Subcutaneous abdominal adipose tissue (tissue), 5 donors: ENCODE measurements around the gene ICAM3.

Experiments
- H3K27ac ChIP-seq: one replicate; pipeline ENCODE4 v1.7.0; 2013; ENCODE audit warnings: low read depth, mild to moderate bottlenecking, inconsistent platforms, low read length, moderate library complexity
- H3K27me3 ChIP-seq, 5 donors: one replicate each; pipeline ENCODE4 v1.7.0; 2013; ENCODE audit warnings: low read length in 5 of 5, inconsistent platforms in 1 of 5; ENCODE audit not compliant: control insufficient read depth in 5 of 5, insufficient read depth in 4 of 5
- H3K36me3 ChIP-seq, 5 donors: one replicate each; pipeline ENCODE4 v1.7.0; 2013; ENCODE audit warnings: low read length in 5 of 5; ENCODE audit not compliant: control insufficient read depth in 5 of 5, insufficient read depth in 5 of 5
- H3K4me1 ChIP-seq, 5 donors: one replicate each; pipeline ENCODE4 v1.7.0; 2013; ENCODE audit warnings: low read length in 5 of 5, mild to moderate bottlenecking in 3 of 5, moderate library complexity in 1 of 5; ENCODE audit not compliant: control insufficient read depth in 5 of 5, insufficient read depth in 5 of 5
- H3K4me3 ChIP-seq, 5 donors: one replicate each; pipeline ENCODE4 v1.7.0; 2013; ENCODE audit warnings: low read length in 5 of 5, low read depth in 1 of 5
- H3K9ac ChIP-seq, 5 donors: one replicate each; pipeline ENCODE4 v1.7.0; 2013; ENCODE audit warnings: low read length in 5 of 5, mild to moderate bottlenecking in 4 of 5, moderate library complexity in 3 of 5
- H3K9me3 ChIP-seq, 5 donors: one replicate each; pipeline ENCODE4 v1.7.0; 2013; ENCODE audit warnings: low read length in 5 of 5; ENCODE audit not compliant: control insufficient read depth in 5 of 5
- donor health status: healthy.
- donor health status: healthy.
- donor health status: healthy.
- donor health status: healthy.
- donor health status: healthy.

ICAM3 gene

DNA sequence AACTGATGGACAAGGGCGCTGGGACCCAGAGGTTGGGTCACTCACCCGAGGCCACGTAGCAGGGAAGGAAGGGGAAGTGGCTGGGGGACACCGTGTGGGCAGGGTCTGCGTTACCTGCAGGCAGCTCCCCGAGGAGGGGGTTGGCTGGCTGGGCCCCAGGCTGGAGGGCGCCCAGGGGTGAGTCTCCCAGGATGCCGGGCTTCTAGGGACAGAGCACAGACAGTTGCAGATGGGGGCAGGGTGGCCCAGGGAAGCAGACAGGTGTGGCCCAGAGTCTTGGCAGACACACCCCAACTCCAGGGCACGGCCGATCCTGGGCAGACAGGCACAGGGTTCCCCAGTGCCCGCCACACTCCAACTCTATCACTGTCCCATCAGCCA, 18.0 kb downstream of the ICAM3 start:
- no peaks in the 10 kb centered on the region for H3K4me1 ChIP-seq
- no peaks in the 10 kb centered on the region for H3K9me3 ChIP-seq
- H3K36me3 ChIP-seq = peaks cover 0 to 89% (median 74%) of the 10 kb centered on the region in 5 donors
- no peak overlapping the region for H3K9ac ChIP-seq
- no peak overlapping the region for H3K4me3 ChIP-seq
- no peaks in the 10 kb centered on the region for H3K27me3 ChIP-seq
- H3K27ac ChIP-seq = no peak overlapping the region

DNA sequence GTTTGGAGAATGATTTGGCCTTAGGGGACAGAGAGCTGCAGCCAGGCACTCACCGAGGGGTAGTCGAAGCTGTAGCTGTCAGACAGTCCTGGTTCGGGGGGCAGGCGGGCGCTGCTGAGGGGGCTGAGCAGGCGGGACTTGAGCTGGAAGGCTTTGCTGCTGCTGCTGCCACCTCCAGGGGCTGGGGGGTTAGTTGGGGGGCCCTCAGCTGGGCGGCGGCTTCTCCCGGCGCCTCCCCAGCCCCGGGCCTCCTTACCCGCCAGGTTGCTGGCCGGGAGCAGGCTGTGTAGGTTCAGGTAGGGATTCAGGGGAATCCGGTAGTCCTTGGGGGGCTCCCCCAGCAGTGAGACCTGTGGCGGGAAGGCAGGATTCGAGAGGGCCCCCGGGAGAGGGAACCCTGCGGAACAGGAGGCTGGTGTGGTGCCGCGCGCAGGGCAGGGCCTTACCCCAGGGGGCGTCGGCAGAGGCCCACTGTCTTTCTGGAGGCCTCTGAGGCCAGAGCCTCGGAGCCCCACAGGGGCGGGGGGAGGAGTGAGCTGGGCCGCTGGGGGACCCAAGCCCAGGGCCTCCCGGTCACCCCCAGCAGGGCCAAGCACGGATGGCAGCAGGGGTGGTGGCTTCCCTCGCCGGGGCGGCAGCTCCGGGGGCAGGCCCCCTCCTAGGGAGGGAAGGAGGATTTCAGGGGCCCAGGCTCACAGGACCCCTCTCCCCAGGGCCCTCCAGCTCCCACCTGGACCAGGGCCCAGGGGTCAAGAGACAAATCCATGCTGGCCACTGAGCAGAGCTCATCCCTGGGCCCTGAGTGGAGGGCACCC, 18.6 kb downstream of the ICAM3 start:
- Histone ChIP-seq H3K9ac (no peak overlapping the region), H3K4me1 (peaks cover 0 to 2% (median 0%) of the 10 kb centered on the region in 5 donors), H3K27me3 (no peaks in the 10 kb centered on the region), H3K9me3 (no peaks in the 10 kb centered on the region), H3K36me3 (peaks cover 0 to 84% (median 68%) of the 10 kb centered on the region in 5 donors), H3K27ac (no peak overlapping the region), H3K4me3 (no peak overlapping the region)

DNA sequence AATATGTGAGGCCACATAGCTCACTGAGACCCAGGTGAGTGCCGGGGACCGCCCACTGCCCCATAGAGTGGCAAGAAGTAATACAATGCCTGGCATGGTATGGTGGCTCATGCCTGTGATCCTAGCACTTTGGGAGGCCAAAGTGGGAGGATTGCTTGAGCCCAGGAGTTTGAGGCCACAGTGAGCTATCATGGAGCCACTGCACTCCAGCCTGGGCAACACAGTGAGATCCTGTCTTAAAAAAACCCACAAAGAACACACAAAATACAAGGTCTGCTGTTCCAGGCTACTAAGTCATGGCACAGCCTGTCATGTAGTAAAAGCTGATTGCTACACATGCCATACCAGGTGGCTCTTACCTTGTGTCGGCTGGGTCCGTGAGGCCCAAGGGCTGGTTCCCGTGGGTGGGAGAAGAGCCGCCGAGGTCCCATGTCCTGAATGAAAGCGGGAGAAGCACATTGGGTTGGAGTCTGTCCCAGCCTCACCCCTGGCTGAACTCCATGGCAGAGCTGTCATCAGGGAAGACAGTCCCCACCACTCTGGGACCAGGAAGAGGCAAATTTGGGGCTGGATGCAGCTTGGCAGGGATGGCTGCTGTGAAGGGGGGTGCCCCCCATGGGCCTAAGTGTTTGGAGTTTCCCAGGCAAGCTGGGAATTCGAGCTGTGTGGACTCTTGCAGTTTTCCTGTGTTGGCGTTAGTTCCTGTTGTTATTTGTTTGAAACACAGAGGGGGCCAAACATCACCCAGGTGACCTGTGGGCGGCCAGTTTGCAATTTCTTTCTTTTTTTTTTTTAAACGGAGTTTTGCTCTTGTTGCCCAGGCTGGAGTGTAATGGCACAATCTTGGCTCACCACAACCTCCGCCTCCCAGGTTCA, 20.4 kb downstream of the ICAM3 start:
- Histone ChIP-seq H3K27me3 (no peaks in the 10 kb centered on the region), H3K4me3 (no peak overlapping the region), H3K4me1 (peaks cover 2 to 12% (median 7%) of the 10 kb centered on the region in 5 donors), H3K27ac (no peak overlapping the region), H3K9me3 (no peaks in the 10 kb centered on the region), H3K9ac (no peak overlapping the region), H3K36me3 (peaks cover 0 to 70% (median 54%) of the 10 kb centered on the region in 5 donors)

DNA sequence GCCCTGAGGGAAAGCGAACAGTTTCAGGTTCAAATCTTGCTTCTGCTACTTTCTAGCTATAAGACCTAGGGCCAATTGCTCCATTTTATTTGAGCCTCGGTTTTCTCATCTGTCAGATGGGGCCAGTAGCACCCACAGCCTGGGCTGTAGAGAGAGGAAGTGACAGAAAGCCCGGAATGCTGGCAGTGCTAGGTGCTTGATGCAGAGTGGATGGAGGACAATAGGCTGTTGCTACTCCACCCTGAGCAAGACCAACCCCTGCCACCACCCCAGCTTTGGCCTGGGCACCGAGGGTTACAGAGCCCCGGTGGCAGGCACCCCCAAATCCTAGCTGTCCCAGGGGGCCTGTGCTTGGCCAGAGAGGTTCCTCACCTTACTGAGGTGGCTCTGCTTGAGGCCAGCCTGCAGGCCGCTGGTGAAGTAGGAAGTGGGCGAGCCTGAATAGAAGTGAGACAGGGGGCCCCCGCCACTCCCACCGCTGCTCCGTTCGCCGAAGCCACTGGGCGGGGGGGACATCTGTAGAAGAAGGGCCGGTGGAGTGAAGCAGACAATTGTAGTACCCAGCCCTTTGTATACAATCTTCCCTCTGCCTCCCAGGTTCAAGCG, 21.5 kb downstream of the ICAM3 start:
- H3K27me3 ChIP-seq = no peaks in the 10 kb centered on the region
- no peaks in the 10 kb centered on the region for H3K9me3 ChIP-seq
- no peak overlapping the region for H3K4me3 ChIP-seq
- H3K27ac ChIP-seq = no peak overlapping the region
- H3K9ac ChIP-seq = no peak overlapping the region
- H3K4me1 ChIP-seq = peaks cover 2 to 12% (median 7%) of the 10 kb centered on the region in 5 donors
- H3K36me3 ChIP-seq = peaks cover 0 to 61% (median 47%) of the 10 kb centered on the region in 5 donors

DNA sequence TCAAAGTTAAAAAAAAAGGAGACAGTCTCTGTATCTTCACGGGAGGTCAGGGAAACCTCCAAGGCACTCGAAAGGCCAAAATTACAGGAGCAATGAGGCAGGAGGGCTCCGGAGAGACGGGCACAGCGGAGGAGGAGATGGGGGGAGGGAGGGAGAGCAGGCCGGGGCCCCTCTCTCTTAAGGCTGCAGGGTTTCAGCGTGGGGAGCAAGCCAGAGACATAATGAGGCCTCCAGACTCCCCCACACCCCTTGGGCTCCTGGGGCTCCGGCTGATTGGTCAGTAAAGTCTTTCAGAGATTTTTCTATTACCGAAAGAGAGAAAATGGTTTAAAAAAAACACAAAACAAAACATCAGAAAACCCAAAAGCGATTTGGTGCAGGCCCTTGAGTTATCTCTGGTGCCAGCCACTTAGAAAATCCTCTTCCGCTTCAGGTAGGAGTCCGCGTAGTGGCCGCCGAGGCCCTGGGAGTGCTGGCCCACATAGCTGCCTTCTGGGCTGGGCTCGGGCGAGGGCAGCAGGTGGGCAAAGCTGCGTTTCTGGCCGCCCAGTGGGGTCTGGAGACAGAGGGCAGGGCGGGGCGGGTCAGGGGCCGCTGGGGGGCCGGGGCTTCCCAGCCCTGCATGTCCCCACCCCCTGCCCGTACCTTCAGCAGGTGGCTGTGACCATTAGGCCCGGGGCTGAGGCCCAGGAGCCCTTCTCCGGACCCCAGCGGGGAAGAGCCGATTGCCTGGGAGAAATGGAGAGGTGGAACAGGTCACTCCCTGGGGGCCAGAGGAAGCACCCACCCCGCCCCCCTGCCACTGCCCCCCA, 22.2 kb downstream of the ICAM3 start:
- H3K4me1 ChIP-seq = peaks cover 2 to 12% (median 7%) of the 10 kb centered on the region in 5 donors
- peaks cover 0 to 54% (median 40%) of the 10 kb centered on the region in 5 donors for H3K36me3 ChIP-seq
- no peaks in the 10 kb centered on the region for H3K9me3 ChIP-seq
- H3K9ac ChIP-seq = no peak overlapping the region
- no peak overlapping the region for H3K27ac ChIP-seq
- H3K4me3 ChIP-seq = no peak overlapping the region
- no peaks in the 10 kb centered on the region for H3K27me3 ChIP-seq

DNA sequence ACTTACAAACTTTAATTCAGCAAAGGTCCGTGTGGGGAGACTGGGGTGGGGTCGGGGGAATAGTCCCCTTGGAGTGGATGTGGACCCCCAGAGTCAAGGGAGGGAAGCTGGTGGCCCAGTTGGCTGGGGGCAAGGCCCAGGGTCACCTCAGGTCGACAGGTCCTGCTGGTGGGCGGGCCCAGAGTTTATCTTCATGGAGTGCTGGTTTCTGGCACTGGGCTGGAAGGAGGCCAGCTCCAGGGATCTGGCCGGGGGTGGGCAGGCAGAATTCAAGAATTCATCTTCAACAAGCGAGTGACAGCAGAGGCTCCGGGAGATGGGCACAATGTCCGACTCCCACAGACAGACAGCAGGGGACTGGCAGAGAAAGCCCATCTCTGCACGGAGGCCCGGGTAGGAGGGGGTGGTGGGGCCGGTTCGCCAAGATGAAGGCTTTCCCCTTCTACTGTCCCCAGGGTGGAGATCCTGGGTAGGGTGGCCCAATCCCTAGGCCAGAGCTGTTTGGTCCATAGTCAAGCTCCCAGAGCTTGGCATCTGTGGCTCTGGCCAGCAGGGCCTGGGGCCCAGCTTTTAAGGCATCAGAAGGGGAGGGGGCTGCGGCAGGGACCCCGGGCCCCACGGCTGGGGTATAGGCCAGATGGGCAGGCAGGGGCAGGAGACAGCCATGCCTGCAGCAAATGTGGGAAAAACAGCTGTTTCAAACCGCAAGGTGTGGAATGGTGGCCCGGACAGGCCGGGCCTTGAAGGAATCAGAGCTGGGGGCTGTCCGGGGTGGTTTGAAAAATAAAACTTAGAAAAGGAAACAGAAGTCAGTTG, 23.0 kb downstream of the ICAM3 start:
- H3K36me3 ChIP-seq = peaks cover 0 to 45% (median 32%) of the 10 kb centered on the region in 5 donors
- peaks cover 2 to 12% (median 7%) of the 10 kb centered on the region in 5 donors for H3K4me1 ChIP-seq
- H3K9ac ChIP-seq = peak overlapping the region in 3 of 5 donors; percentile 78 to 94 (median 87)
- H3K27me3 ChIP-seq = no peaks in the 10 kb centered on the region
- peak overlapping the region; percentile 62 for H3K27ac ChIP-seq
- H3K9me3 ChIP-seq = no peaks in the 10 kb centered on the region
- H3K4me3 ChIP-seq = peak overlapping the region in 1 of 5 donors; percentile 91

DNA sequence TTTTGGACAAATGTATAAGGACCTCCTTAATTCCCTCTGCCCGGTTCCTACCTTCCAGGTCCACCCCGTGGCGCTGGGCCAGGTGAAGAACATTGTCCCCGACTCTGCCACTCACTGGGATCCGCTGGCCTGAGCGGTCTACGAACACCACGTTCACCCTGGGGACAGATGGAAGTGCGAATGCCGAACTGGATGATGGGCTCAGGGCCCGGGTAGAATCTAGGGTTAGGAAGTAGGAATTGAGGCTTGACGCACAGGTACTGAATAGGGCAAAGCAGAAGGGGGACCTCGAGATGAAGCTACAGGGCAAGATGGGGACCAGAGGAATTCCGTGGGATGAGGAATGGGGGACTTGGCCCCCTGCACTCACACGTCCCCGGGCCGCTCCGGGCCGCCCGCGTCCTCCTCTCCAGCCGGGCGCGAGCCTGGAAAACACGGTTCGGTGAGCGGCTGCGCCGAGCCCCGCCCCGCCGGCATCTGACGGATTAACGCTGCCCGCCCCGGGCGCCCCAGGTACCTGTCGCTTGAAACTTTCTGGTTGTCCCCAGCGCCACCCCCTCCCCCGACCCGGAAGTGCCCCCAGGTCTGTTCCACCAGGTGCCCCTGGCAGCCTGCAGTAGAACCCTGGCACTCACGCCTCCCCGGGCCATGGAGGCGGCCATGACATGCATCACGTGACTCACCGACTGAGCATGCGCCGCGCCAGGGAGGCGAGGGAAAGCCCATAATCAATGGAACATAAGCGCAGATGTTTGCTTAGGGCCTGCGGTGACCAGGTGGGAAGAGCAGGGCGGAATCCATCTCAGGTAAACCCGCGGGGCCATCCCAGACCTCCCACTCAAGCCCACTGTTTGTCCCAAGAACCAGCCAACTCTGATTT, 23.8 kb downstream of the ICAM3 start, which contains the start of gene FDX2:
TSS of gene FDX2 (minus strand) at position 681 of the 880 bp plus-strand sequence. CDS start at position 662, 19 bp downstream.
- Histone ChIP-seq H3K9me3 (no peaks in the 10 kb centered on the region), H3K9ac (peak within 1 kb of the TSS; percentile 70 to 94 (median 78)), H3K36me3 (peaks cover 0 to 42% (median 28%) of the 10 kb centered on the region in 5 donors), H3K4me1 (peaks cover 2 to 12% (median 7%) of the 10 kb centered on the region in 5 donors), H3K4me3 (peak within 1 kb of the TSS; percentile 75 to 94 (median 91)), H3K27me3 (no peaks in the 10 kb centered on the region), H3K27ac (peak within 1 kb of the TSS; percentile 62)

DNA sequence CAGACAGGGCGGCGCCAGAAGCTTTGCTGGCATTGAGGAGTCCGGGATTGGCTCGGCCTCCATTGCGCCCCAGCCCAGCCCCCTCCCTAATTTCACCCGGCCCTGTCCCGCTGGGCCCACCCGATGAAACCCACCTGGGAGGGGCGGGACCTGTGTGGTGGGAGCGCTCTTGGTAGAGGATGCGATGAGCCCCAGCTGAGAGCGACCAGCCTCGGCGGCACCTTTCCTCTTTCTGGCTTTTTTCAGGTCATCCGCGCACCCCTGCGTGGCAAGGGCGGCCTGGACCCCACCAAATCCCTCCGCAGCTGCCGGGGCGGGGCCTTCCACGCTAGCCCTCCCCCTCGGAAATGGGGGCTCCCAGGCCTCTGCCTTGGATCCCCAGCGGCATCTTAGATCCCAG, 30.0 kb downstream of the ICAM3 start, which contains the start of gene ZGLP1:
TSS of gene ZGLP1 (minus strand) at position 393 of the 400 bp plus-strand sequence.
- no peak within 1 kb of the TSS for H3K4me3 ChIP-seq
- no peak within 1 kb of the TSS for H3K27ac ChIP-seq
- peaks cover 0 to 12% (median 10%) of the 10 kb centered on the region in 5 donors for H3K36me3 ChIP-seq
- H3K9me3 ChIP-seq = no peaks in the 10 kb centered on the region
- no peak within 1 kb of the TSS for H3K9ac ChIP-seq
- no peaks in the 10 kb centered on the region for H3K27me3 ChIP-seq
- peaks cover 0 to 6% (median 0%) of the 10 kb centered on the region in 5 donors for H3K4me1 ChIP-seq
